ENCODE results near the gene SALL1.

The SALL1 gene

DNA sequence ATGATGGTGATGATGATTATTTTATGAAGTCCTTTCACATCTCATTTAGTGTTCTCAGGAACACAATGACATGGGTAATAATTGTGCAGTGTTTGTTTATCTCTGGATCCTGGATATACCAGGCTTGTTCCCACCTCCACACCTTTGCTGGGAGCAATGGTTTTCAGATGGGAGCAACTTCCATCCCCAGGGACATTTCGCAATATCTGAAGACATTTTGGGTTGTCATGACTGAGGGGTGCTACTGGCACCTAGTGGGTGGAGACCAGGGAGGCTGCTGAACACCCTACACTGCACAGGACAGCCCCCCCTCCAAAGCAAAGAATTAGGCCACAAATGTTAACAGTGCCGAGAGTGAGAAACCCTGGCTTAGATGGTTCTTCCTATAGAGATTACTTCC lies 13.5 kb upstream of the SALL1 start:
- TF ChIP-seq, protein P1, sequence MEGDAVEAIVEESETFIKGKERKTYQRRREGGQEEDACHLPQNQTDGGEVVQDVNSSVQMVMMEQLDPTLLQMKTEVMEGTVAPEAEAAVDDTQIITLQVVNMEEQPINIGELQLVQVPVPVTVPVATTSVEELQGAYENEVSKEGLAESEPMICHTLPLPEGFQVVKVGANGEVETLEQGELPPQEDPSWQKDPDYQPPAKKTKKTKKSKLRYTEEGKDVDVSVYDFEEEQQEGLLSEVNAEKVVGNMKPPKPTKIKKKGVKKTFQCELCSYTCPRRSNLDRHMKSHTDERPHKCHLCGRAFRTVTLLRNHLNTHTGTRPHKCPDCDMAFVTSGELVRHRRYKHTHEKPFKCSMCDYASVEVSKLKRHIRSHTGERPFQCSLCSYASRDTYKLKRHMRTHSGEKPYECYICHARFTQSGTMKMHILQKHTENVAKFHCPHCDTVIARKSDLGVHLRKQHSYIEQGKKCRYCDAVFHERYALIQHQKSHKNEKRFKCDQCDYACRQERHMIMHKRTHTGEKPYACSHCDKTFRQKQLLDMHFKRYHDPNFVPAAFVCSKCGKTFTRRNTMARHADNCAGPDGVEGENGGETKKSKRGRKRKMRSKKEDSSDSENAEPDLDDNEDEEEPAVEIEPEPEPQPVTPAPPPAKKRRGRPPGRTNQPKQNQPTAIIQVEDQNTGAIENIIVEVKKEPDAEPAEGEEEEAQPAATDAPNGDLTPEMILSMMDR (conservative IDR thresholded peaks at IDR 0.05) = no peak
- no peak overlapping the region for H3K27ac ChIP-seq

DNA sequence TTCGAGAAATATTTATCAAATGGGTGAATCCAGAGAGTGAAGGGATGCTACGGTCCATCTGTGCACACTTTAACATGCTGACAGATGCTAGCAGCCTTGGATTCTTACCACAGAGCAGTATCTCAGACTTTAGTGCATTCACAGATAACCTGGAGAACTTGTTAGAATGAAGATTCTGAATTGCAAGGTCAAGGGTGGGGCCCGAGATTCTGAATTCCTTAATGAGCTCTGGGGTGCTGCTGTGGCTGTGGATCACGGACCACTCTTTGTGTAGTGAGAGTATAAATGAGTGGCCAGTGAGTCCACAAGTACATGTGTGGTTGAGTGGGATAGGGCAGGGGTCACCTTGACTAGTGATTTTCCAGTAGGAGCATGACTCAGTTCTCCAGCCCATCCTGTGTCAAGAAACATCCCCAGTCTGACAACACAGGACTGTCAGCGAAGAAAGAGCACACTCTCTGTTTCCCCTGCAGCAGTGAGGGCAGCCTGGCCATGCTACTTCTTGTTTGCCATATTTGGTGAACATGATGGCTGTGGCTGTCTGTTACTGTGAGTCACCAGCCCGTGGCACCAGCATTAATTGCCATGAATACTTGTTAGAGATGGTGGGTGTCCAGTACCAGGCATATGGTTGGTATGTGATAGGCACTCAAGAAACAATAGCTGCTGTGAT lies 13.0 kb upstream of the SALL1 start:
- no peak overlapping the region for H3K27ac ChIP-seq
- TF ChIP-seq, protein P1 (conservative IDR thresholded peaks at IDR 0.05) = no peak

DNA sequence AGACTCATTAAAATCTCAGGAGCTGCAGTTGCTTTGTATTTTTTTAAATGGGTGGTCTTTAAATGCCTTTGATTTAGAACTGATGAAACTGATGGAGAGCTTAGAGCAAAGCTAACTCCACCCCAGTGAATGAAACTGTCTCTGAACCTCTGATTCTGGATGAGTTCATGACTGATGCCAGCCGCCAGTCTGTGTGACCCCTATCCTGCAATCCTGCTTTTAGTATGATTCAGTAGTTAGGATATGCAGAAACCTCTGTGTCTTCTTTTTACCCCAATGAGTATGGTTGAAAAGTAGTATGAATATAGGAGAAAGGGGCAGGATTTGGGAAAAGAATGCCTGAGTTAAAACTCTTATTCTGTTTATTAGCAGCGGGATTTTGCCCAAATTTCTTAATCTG lies 12.3 kb upstream of the SALL1 start:
- no peak overlapping the region for H3K27ac ChIP-seq
- TF ChIP-seq, protein P1 (conservative IDR thresholded peaks at IDR 0.05) = no peak

DNA sequence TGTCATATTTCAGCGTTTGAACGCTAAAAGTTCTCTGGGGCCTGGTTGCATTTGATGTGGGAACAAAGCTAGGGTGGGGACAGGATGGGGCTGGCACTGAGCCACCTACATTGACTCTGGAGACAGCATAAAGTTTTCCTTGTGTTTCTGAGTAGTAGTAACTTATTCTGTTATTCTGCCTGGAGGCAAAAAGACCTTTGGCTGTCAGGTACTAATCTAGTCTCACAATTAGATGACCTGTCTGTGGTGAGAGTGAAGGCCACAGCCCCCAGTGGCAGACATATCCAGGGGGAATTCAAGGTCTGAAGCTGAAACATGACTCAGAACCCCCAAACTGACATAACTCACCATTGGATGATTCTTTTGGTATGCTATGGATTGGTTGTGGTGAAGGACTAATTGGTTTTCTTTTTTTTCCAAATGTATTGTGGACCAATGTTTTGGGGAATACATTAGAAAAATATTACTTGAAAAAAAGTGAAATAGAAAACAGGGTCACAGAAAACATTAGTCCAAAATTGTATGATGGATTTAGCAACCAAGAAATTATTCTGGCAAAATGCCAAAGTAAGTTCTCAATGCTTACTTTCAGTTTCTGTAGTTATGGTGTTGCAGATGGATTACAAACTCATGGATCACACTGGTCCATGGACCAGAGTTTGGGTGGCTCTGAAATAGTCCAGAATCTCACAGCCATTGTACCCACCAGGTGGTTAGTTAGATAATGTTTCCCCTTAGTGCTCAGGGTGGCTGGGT lies 10.5 kb upstream of the SALL1 start:
- TF ChIP-seq, protein P1 (conservative IDR thresholded peaks at IDR 0.05) = no peak
- H3K27ac ChIP-seq = no peak overlapping the region

DNA sequence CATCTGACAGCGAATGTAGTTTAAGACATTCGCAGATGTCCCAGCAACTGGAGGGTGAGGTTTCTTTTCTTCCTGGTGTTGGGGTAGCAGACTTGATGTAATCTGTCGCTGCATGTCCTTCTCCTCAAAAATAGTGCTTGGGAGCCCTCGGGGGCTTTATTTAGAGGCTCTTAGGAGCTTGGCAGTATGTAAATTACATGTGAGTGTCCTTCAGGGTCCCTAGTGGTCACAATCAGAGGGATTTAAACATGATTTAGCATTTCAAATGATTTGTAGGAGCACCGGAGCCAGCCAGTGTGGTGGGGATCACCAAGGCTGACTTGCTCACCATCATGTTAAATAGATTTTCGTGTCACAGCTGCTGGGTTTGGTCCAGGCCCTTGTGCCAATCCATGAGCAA lies 8.8 kb upstream of the SALL1 start:
- TF ChIP-seq, protein P1 (conservative IDR thresholded peaks at IDR 0.05) = no peak
- H3K27ac ChIP-seq = no peak overlapping the region

DNA sequence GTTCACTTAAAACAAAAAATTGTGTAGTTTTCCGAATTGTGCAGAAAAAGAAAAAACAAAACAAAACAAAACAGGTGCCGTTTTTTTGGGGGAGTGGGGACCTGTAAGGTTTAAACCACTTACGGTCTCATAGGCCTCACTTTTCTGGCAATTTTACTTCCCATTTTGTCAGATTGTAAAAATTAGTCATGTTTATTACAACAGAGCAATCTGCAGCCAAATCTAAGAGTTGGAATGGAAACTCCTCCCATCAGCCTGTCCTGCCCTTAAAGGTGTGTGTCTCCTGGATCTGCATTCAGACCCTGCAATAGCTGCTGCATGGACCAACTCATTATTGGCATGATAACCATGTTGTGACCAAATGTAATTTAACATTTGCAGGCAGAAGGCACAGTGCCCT lies 8.2 kb upstream of the SALL1 start:
- no peak overlapping the region for H3K27ac ChIP-seq
- TF ChIP-seq, protein P1 (conservative IDR thresholded peaks at IDR 0.05) = no peak

DNA sequence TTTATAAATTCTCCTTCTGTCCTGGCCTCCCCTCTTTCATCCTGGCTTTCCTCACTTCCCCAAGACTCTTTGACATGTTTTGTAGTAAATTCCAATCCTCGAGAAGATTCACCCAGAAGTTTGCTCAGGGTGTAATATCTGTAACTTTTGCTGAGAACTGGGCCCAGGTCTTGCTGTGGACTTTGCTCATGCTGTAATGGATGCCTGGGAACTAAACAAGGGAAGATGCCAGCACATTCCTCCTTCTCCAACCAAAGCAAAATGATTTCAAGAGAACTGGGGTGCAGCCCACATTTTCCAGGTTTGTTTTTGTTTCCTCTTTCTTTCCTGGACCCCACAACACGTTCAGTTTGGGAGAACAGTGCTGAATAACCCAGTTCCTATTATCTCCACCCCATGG lies 6.6 kb upstream of the SALL1 start:
- TF ChIP-seq, protein P1 (conservative IDR thresholded peaks at IDR 0.05) = no peak

More for the DNA sequence above, 6.6 kb upstream of the SALL1 start:
- no peak overlapping the region for H3K27ac ChIP-seq
